HTERT RPE-1 (cell line): ENCODE results near the gene MUC5AC.

Experiments used
- in situ Hi-C: fragments of 300-500 bp; cut with MboI; formaldehyde crosslinking; loops from 4 replicates; pipeline ENCODE4 v1.14.3; 2020; ENCODE audit warnings: low sequenced_read_pairs

The MUC5AC gene

DNA sequence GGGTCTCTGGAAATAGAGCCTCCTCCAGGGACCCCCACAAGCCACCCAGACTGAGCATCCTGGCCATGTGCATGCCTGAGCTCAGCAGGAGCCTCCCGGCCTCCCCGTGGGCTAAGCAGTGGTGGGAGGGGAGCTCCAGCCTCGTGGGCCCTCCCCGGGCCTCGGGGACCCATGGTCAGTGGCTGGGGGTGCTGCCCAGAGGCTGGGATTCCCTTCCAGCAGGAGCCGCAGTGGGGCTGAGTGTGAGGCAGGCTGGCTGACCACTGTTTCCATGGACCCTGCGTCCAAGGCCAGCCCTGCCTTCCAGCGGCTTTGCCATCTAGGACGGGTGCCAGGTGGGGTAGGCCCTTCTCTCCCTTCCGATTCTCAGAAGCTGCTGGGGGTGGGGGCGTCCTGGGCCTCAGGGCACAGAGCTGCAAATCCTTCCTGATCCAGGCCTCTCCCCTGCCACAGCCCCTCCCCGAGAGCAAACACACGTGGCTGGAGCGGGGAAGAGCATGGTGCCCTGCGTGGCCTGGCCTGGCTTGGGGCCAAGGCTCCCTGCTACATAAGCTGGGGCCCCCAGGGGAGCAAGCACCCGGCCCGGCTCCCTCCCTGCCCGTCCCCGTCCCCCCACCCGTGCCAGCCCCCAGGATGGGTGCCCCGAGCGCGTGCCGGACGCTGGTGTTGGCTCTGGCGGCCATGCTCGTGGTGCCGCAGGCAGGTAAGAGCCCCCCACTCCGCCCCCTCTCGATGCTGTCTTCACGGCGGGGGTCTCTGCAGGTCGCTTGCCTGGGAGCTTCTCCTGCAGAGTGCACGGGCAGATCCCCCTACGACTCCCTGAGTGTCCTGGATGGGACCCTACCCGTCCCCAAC, 65.0 kb downstream of the MUC5AC start, which contains the start of gene MUC5B:
Gene MUC5B (plus strand): TSS at position 576 of the 855 bp plus-strand sequence. CDS start 58 bp downstream, at position 634.
- in situ Hi-C loops, result no loop called here

- in situ Hi-C loops, result no loop called here
Measured at GRCh38 chr11:1223346-1224110, 65.8 kb downstream of the MUC5AC start.

GRCh38 chr11:1224111-1224490, 66.3 kb downstream of the MUC5AC start:
- in situ Hi-C loops, result no loop called here

DNA sequence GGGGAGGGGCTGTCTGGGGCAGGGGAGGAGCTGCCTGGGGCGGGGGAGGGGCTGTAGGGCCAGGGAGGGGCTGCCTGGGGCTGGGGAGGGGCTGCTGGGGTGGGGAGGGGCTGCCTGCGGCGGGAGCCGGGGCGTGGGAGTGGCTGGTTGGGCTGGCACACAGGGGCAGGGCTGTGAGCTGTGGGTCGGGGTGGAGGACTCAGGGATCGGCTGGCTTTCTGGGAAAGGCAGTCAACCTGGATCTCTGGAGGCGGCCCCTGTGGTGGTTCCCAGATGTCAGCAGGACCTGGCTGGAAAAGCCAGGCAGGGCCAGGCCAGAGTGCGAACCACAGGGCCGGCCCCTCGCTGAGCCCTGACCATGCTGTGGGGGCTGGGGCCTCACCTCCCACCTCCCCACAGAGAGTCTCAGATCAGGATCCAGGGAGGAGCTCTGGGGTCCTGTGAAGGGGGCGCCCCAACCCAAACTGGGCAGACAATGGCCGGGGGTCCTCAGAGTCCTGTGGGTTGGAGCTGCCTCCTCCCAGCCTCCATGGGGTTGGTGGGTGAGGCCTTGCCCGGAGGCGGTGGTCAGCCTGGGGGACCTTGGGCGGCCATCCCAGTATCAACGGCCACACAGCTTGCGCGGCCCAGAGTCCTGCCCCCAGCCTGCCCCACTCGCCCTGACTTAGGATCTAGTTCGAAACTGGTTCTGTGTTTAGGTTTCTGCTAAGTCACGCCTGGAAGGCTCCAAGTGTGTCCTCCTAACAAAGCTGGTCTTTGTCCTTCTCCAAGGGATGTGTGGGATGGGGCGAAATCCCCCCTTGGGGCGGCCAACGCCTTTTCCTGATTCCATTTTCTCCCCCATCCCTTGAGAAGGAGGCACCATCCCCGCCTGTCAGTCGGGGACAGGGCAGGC, 67.0 kb downstream of the MUC5AC start:
- in situ Hi-C loops, result no loop called here

GRCh38 chr11:1225386-1226225, 67.9 kb downstream of the MUC5AC start:
- in situ Hi-C loops, result no loop called here

DNA sequence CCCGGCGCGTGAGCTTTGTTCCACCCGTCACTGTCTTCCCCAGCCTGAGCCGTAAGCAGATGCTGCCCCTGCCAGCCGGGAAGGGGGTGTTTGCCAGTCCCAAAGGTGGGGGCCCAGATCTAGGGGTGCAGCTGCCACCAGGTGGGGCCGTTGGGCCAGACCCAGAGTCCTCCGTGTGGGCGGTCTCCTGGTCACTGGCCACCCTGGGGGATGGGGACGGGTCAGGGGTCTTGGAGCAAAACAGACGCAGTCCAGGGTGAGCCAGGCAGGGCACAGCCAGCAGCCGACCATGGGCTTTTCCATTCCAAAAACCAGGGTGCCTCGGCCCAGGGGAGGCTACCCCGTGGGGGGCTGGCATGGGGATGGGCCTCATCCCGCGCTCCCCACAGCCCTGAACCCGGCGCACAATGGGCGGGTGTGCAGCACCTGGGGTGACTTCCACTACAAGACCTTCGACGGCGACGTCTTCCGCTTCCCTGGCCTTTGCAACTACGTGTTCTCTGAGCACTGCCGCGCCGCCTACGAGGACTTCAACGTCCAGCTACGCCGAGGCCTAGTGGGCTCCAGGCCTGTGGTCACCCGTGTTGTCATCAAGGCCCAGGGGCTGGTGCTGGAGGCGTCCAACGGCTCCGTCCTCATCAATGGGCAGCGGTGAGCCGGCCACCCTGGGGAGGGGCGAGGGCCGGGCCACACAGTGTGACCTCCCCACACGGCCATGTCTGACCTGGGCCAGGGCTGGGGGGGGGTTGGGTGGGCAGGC, 68.7 kb downstream of the MUC5AC start:
- in situ Hi-C loops, result no loop called here

DNA sequence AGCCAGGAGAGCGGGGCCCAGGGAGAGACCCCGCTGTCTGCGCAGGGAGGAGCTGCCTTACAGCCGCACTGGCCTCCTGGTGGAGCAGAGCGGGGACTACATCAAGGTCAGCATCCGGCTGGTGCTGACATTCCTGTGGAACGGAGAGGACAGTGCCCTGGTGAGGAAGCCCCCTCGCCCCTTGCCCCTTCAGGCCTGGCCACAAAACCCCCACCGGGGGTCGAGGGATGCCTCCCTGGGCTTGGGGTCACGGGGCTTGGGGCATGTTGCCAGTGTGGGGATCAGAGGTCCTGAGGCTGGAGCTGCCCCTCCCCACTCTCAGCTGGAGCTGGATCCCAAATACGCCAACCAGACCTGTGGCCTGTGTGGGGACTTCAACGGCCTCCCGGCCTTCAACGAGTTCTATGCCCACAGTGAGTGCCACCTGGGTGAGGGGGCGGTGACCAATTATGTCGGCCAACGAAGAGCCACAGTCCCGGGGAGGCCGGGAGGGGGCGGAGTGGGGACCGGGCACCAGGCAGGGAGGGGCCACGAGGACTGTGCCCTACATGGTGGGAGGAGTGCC, 69.3 kb downstream of the MUC5AC start:
- in situ Hi-C loops, result no loop called here

GRCh38 chr11:1227551-1228100, 69.9 kb downstream of the MUC5AC start:
- in situ Hi-C loops, result no loop called here

GRCh38 chr11:1228101-1228821, 70.5 kb downstream of the MUC5AC start:
- in situ Hi-C loops, result no loop called here

DNA sequence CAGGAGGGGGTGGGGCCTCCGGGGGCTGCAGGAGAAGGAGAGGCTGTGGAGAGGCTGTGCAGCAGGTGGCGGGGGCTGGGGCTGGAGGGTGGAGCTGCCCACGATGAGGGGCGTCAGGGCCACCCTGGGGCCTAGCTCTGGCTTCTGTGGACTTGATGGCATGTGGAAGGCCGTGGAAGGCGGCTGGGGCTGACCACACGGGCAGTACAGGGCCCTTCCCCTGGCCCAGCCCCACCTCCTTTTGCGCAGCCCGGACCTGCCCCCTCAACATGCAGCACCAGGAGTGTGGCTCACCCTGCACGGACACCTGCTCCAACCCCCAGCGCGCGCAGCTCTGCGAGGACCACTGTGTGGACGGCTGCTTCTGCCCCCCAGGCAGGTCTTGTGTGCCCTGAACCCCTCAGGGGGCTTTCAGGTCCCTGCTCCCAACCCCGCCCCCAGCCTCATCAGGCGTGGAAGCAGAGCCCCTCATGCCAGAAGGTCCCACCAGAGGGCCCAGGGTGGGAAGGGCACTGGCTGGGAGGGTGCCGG, 71.2 kb downstream of the MUC5AC start:
- in situ Hi-C loops, result no loop called here

DNA sequence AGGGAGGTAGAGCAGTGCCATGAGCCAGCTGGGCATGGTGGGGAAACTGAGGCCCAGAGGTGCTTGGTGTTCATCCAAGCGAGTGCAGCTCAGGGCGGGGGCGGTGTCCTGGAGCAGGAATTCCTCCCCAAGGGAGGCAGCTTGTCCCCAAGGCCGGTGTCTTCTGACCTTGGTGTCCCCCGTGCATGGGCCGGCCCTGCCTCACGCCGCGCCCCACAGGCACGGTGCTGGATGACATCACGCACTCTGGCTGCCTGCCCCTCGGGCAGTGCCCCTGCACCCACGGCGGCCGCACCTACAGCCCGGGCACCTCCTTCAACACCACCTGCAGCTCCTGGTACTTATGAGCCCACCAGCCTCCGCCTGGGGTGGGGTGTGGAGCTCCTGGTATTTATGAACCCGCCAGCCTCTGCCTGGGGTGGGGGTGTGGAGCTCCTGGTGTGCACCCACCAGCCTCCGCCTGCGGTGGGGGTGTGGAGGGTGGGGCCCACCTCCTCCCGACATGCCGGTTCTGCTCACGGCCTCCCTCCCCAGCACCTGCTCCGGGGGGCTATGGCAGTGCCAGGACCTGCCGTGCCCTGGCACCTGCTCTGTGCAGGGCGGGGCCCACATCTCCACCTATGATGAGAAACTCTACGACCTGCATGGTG, 71.8 kb downstream of the MUC5AC start:
- in situ Hi-C loops, result no loop called here

- in situ Hi-C loops, result no loop called here
Measured at GRCh38 chr11:1230121-1230455, 72.3 kb downstream of the MUC5AC start.

GRCh38 chr11:1230456-1231395, 73.0 kb downstream of the MUC5AC start:
- in situ Hi-C loops, result no loop called here

DNA sequence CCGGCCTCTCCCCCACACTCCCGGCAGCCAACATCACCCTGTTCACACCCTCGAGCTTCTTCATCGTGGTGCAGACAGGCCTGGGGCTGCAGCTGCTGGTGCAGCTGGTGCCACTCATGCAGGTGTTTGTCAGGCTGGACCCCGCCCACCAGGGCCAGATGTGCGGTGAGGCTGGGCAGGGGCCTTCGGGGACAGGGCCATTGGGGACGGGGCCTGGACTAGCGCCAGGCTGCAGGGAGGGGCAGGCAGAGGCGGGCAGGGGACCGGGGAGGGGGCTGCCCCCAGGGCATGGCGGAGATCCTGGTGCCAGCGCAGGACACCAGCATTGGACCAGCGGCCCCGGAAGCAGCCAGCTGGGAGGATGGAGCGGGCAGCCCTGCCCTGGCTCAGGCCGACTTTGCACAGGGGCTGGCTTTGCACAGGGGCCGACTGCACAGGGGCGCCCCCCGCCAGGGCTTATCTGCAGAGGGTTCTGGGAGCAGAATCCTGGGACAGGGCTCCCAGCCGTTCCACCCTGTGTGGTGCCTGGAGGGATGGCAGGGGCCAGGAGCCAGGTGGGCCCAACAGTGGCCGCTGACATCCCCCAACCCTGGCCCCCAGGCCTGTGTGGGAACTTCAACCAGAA, 73.8 kb downstream of the MUC5AC start:
- in situ Hi-C loops, result no loop called here

DNA sequence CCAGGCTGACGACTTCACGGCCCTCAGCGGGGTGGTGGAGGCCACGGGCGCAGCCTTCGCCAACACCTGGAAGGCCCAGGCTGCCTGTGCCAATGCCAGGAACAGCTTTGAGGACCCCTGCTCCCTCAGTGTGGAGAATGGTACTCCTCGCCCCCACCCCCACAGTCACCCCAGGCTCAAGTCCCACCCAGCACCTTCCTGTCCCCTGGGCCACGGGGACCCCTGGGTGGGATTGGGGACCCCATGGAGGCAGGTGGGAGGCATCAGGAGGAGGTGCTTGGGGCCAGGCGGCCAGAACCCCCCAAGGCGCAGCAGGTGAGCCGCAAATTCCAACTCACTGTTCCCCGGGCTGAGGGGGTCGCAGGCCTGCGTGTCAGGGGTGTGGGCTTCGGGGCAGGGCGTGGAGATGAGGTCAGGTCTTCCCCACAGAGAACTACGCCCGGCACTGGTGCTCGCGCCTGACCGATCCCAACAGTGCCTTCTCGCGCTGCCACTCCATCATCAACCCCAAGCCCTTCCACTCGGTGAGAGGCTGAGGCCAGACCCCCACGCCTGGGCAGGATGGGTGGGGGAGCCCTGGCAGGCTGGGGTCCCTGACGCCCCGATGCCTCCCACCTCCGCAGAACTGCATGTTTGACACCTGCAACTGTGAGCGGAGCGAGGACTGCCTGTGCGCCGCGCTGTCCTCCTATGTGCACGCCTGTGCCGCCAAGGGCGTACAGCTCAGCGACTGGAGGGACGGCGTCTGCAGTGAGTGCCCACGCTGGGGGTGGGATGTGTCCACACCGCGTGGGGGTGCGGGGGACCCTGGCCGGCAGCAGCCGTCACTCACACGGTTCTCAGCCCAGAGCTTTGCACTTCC, 74.5 kb downstream of the MUC5AC start:
- in situ Hi-C loops, result no loop called here
